Hepatocyte (in vitro differentiated cells): Measurements from ENCODE around the gene FADS6. TPM values are rescaled to one million over a fixed set of nuclear protein-coding genes. Genes with fewer than 3 reads are reported as not detected.

Experiments
- DNase-seq: peaks from one replicate; pipeline ENCODE4 v3.0.0-alpha.2; 2016; ENCODE audit warnings: low spot score
- H2AFZ ChIP-seq: fragments of 200-600 bp; sonication (generic); 2 replicates; pipeline ENCODE4 v1.6.0; 2016; ENCODE audit warnings: antibody characterized with exemption, mild to moderate bottlenecking
- H3K27ac ChIP-seq: fragments of 200-600 bp; sonication (generic); 2 replicates; pipeline ENCODE4 v1.5.1; 2016; ENCODE audit warnings: mild to moderate bottlenecking
- H3K27me3 ChIP-seq: fragments of 200-600 bp; sonication (generic); 2 replicates; pipeline ENCODE4 v1.6.1; 2016
- H3K36me3 ChIP-seq: fragments of 200-600 bp; sonication (generic); replicated peaks from 2 replicates; pipeline ENCODE4 v1.5.1; 2016; ENCODE audit warnings: low read depth; ENCODE audit not compliant: insufficient read depth
- H3K4me1 ChIP-seq: fragments of 200-600 bp; sonication (generic); 2 replicates; pipeline ENCODE4 v1.5.1; 2016; ENCODE audit warnings: mild to moderate bottlenecking, moderate library complexity; ENCODE audit not compliant: insufficient read depth
- H3K4me2 ChIP-seq: fragments of 200-600 bp; sonication (generic); 2 replicates; pipeline ENCODE4 v1.6.0; 2016
- H3K4me3 ChIP-seq: fragments of 200-600 bp; sonication (generic); 2 replicates; pipeline ENCODE4 v1.5.1; 2016; ENCODE audit warnings: mild to moderate bottlenecking
- H3K79me2 ChIP-seq: fragments of 200-600 bp; sonication (generic); 2 replicates; pipeline ENCODE4 v1.6.0; 2017; ENCODE audit warnings: mild to moderate bottlenecking
- H3K9me2 ChIP-seq: fragments of 200-600 bp; sonication (generic); replicated peaks from 2 replicates; pipeline ENCODE4 v1.6.0; 2017; ENCODE audit warnings: mild to moderate bottlenecking; ENCODE audit not compliant: insufficient read depth
- H3K9me3 ChIP-seq: fragments of 200-600 bp; sonication (generic); 2 replicates; pipeline ENCODE4 v1.5.1; 2016; ENCODE audit warnings: low read depth, mild to moderate bottlenecking
- H4K20me1 ChIP-seq: fragments of 200-600 bp; sonication (generic); 2 replicates; pipeline ENCODE4 v1.6.0; 2016; ENCODE audit warnings: mild to moderate bottlenecking; ENCODE audit not compliant: insufficient read depth, poor library complexity, severe bottlenecking
- EZH2 ChIP-seq: fragments of 200-600 bp; sonication (generic); IDR thresholded peaks from 2 replicates; pipeline ENCODE4 v1.6.1; 2016; ENCODE audit warnings: antibody characterized with exemption, mild to moderate bottlenecking, borderline replicate concordance
- EZH2phosphoT487 ChIP-seq: fragments of 200-600 bp; sonication (generic); IDR thresholded peaks from one replicate; pipeline ENCODE4 v1.6.1; 2018; ENCODE audit warnings: antibody characterized with exemption, mild to moderate bottlenecking, low read depth, moderate library complexity; ENCODE audit not compliant: unreplicated experiment, severe bottlenecking
- WGBS: methylation state at CpG from one replicate; pipeline ENCODE4 v1.1.6; 2016; ENCODE audit warnings: low lambda C conversion rate; ENCODE audit errors: missing lambda C conversion rate; 5-methylcytosine and 5-hydroxymethylcytosine counted together
- polyA plus RNA-seq: library from polyadenylated mRNA; unstranded; fragments of >200 nt; fragmentation: Nextera tagmentation; extraction: Ambion mirVana; gene quantifications from 2 replicates; pipeline ENCODE4 v1.2.1, GENCODE V29; 2016
- total RNA-seq: library from RNA; depleted of rRNA; stranded (reverse); fragments of >200 nt; gene quantifications from 2 replicates; pipeline ENCODE4 v1.2.3, GENCODE V29; 2014
- TF ChIP-seq, protein P1 (sequence below): fragments of 200-600 bp; sonication (generic); IDR thresholded peaks from 2 replicates; pipeline ENCODE4 v1.5.1; 2016; ENCODE audit warnings: antibody characterized with exemption, mild to moderate bottlenecking; ENCODE audit not compliant: poor library complexity

The FADS6 gene, protein sequence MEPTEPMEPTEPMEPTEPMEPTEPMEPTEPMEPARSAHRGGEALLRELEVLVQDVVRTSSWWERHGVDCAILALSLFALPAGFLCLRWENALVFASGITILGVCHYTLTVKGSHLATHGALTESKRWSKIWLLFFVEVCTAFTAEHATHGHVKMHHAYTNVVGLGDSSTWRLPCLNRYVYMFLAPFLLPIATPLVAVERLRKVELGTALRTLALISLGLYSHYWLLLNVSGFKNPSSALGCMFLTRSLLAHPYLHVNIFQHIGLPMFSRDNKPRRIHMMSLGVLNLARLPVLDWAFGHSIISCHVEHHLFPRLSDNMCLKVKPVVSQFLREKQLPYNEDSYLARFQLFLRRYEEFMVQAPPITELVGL
- 4.0 and 4.2 TPM in 2 replicates for total RNA-seq
- polyA plus RNA-seq: 1.4 and 4.3 TPM in 2 replicates

GRCh38 chr17:74892974-74893911, at the start of gene FADS6:
Gene FADS6, minus strand, starts transcription at chr17:74893633. Its CDS starts 38 bp downstream, at chr17:74893595.
- TF ChIP-seq EZH2phosphoT487 (no peak), EZH2 (peak; percentile 87)
- TF ChIP-seq, protein P1, sequence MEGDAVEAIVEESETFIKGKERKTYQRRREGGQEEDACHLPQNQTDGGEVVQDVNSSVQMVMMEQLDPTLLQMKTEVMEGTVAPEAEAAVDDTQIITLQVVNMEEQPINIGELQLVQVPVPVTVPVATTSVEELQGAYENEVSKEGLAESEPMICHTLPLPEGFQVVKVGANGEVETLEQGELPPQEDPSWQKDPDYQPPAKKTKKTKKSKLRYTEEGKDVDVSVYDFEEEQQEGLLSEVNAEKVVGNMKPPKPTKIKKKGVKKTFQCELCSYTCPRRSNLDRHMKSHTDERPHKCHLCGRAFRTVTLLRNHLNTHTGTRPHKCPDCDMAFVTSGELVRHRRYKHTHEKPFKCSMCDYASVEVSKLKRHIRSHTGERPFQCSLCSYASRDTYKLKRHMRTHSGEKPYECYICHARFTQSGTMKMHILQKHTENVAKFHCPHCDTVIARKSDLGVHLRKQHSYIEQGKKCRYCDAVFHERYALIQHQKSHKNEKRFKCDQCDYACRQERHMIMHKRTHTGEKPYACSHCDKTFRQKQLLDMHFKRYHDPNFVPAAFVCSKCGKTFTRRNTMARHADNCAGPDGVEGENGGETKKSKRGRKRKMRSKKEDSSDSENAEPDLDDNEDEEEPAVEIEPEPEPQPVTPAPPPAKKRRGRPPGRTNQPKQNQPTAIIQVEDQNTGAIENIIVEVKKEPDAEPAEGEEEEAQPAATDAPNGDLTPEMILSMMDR: no peak

DNA sequence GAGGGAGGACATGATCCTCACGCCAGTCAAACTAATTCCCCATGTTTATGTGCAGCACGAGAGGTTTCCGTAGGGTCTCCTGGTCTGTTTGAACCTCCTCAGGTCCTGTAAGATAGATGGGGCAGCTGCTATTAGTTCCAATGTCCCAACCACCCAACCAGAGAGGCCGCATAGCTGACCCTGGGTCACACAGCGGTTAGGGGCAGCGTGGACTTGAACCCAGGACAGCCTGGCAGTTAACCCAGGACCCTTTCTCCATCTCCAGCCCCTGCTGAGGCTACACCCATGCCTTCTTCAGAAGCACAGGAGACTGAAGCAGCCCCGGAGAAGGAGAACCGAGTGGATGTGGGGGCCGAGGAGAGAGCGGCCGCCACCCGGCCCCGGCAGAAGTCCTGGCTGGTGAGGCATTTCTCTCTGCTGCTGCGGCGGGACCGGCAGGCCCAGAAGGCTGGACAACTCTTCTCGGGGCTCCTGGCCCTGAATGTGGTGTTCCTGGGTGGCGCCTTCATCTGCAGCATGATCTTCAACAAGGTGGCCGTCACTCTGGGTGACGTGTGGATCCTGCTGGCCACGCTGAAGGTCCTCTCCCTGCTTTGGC, 47.8 kb upstream of the FADS6 start:
- no peak overlapping the region for H3K4me2 ChIP-seq
- no peaks in the 10 kb centered on the region for H4K20me1 ChIP-seq
- no peaks in the 10 kb centered on the region for H3K9me2 ChIP-seq
- H3K4me1 ChIP-seq: no peaks in the 10 kb centered on the region
- H2AFZ ChIP-seq: no peak overlapping the region
- DNase-seq: no peak
- no peaks in the 10 kb centered on the region for H3K9me3 ChIP-seq
- H3K27me3 ChIP-seq: peaks cover 32% of the 10 kb centered on the region
- whole genome bisulfite sequencing: 81% methylated on average over 21 of the region's 21 CpGs
- TF ChIP-seq EZH2phosphoT487 (no peak), EZH2 (no peak)
- TF ChIP-seq, protein P1: no peak
- no peaks in the 10 kb centered on the region for H3K36me3 ChIP-seq
- no peak overlapping the region for H3K27ac ChIP-seq
- no peaks in the 10 kb centered on the region for H3K79me2 ChIP-seq
- H3K4me3 ChIP-seq: no peak overlapping the region

More at GRCh38 chr17:74892974-74893911, at the start of gene FADS6:
- Histone ChIP-seq H3K9me2 (no peaks in the 10 kb centered on the region), H3K9me3 (no peaks in the 10 kb centered on the region), H2AFZ (peak within 1 kb of the TSS; percentile 37), H3K4me3 (peak within 1 kb of the TSS; percentile 45), H3K4me2 (peak within 1 kb of the TSS; percentile 87), H3K4me1 (peaks cover 9% of the 10 kb centered on the region), H3K79me2 (no peaks in the 10 kb centered on the region), H3K27ac (no peak within 1 kb of the TSS), H3K27me3 (peaks cover 51% of the 10 kb centered on the region), H4K20me1 (no peaks in the 10 kb centered on the region), H3K36me3 (no peaks in the 10 kb centered on the region)
- peak; percentile 61 for DNase-seq
- WGBS: 4% methylated on average over 41 of the region's 86 CpGs

GRCh38 chr17:74939534-74939933, 46.1 kb upstream of the FADS6 start:
- peaks cover 48% of the 10 kb centered on the region for H3K27me3 ChIP-seq
- WGBS: 69% methylated on average over 8 of the region's 8 CpGs
- peaks cover 7% of the 10 kb centered on the region for H3K4me1 ChIP-seq

More at GRCh38 chr17:74939534-74939933, 46.1 kb upstream of the FADS6 start:
- H3K9me2 ChIP-seq: no peaks in the 10 kb centered on the region
- no peak overlapping the region for H3K27ac ChIP-seq
- no peak overlapping the region for H3K4me3 ChIP-seq
- no peaks in the 10 kb centered on the region for H3K36me3 ChIP-seq
- no peak overlapping the region for H2AFZ ChIP-seq
- TF ChIP-seq, protein P1: no peak
- TF ChIP-seq EZH2: no peak
- TF ChIP-seq EZH2phosphoT487: no peak
- H4K20me1 ChIP-seq: no peaks in the 10 kb centered on the region
- no peaks in the 10 kb centered on the region for H3K9me3 ChIP-seq
- DNase-seq: no peak
- no peaks in the 10 kb centered on the region for H3K79me2 ChIP-seq
- H3K4me2 ChIP-seq: no peak overlapping the region
